GM06990 (cell line): ENCODE data around the gene KNCN.

Source experiments
- DNase-seq: peaks from one replicate; pipeline ENCODE4 v3.0.0-alpha.2; 2011; ENCODE audit not compliant: insufficient read length; ENCODE audit errors: extremely low read depth
- H3K27me3 ChIP-seq: replicated peaks from 2 replicates; pipeline ENCODE4 v1.6.0; 2011; ENCODE audit warnings: low read length; ENCODE audit not compliant: control insufficient read depth, insufficient read depth
- H3K36me3 ChIP-seq: 2 replicates; pipeline ENCODE4 v1.5.1; 2011; ENCODE audit warnings: low read length; ENCODE audit not compliant: control insufficient read depth, insufficient read depth
- H3K4me3 ChIP-seq: replicated peaks from 2 replicates; pipeline ENCODE4 v1.5.1; 2011; ENCODE audit warnings: low read depth, mild to moderate bottlenecking, control low read depth, low read length
- TF ChIP-seq, protein P1 (sequence below): IDR thresholded peaks from 2 replicates; pipeline ENCODE4 v1.5.1; 2011; ENCODE audit warnings: low read length, control low read depth, mild to moderate bottlenecking, inconsistent platforms; ENCODE audit not compliant: insufficient read depth, poor library complexity, severe bottlenecking

KNCN gene

DNA sequence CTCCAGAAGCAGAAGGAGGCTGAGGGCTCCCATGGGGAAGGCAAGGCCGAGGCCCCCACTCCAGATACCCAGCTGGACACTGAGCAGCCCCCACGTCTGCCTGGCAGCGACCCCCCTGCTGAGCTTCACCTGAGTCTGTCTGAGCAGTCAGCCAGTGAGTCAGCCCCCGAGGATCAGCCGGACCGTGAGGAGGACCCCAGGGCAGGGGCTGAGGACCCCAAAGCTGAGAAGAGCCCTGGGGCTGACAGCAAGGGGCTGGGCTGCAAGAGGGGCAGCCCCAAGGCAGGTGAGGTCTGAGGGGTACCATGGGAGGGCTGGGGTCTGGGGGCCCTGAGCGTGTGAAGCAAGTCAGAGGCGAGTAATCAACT is 40.5 kb downstream of the KNCN start:
- TF ChIP-seq, protein P1, sequence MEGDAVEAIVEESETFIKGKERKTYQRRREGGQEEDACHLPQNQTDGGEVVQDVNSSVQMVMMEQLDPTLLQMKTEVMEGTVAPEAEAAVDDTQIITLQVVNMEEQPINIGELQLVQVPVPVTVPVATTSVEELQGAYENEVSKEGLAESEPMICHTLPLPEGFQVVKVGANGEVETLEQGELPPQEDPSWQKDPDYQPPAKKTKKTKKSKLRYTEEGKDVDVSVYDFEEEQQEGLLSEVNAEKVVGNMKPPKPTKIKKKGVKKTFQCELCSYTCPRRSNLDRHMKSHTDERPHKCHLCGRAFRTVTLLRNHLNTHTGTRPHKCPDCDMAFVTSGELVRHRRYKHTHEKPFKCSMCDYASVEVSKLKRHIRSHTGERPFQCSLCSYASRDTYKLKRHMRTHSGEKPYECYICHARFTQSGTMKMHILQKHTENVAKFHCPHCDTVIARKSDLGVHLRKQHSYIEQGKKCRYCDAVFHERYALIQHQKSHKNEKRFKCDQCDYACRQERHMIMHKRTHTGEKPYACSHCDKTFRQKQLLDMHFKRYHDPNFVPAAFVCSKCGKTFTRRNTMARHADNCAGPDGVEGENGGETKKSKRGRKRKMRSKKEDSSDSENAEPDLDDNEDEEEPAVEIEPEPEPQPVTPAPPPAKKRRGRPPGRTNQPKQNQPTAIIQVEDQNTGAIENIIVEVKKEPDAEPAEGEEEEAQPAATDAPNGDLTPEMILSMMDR = no peak
- no peak for DNase-seq
- Histone ChIP-seq H3K4me3 (no peak overlapping the region), H3K36me3 (no peaks in the 10 kb centered on the region), H3K27me3 (no peaks in the 10 kb centered on the region; the same call in 1 of the 2 replicates)

DNA sequence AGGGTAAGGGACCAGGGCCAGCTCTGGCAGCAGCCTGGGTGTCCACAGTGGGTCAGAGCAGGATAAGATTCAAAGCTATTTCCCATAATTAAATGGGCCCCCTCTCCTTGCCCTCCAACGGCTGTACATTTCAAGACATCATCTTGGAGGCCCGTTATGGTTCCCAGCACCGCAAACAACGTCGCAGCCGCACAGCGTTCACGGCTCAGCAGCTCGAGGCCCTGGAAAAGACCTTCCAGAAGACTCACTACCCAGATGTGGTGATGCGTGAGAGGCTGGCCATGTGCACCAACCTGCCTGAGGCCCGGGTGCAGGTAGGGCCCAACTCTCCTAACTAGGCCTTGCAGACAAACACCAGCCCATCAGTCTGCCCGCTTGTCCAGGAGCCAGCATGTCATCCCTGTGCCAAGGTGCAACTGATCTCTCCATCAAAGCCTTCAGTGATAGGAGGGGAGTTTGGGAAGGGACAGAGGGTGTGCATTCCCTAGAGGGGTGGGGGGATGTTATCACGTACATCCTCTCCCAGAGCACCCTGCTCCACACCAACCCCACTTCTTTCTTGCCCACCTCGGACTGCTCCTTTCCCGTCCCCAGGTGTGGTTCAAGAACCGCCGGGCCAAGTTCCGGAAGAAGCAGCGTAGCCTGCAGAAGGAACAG is 41.0 kb downstream of the KNCN start:
- Histone ChIP-seq H3K36me3 (no peaks in the 10 kb centered on the region), H3K27me3 (no peaks in the 10 kb centered on the region; the same call in 1 of the 2 replicates), H3K4me3 (no peak overlapping the region)
- DNase-seq = no peak
- TF ChIP-seq, protein P1 = no peak

DNA sequence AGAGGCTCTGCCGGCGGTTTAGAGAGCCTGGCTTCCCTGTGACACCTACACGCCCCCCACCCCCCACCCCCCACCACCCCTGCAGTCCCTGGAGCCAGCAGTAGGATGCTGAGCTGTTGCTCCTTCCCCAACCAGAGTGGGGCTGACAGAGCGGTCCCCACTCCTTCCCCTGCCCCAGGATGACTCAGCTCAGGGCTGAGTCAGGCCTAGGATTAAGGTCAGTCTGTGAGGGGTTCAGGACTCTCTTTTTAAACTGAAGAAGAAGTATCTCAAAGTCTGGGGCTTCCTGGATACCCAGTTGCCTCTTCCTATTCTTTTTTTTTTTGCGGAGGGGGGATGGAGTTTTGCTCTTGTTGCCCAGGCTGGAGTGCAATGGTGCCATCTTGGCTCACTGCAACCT is 42.7 kb downstream of the KNCN start:
- DNase-seq = no peak
- no peaks in the 10 kb centered on the region for H3K27me3 ChIP-seq
- H3K4me3 ChIP-seq = no peak overlapping the region
- no peaks in the 10 kb centered on the region for H3K36me3 ChIP-seq
- TF ChIP-seq, protein P1 = no peak

DNA sequence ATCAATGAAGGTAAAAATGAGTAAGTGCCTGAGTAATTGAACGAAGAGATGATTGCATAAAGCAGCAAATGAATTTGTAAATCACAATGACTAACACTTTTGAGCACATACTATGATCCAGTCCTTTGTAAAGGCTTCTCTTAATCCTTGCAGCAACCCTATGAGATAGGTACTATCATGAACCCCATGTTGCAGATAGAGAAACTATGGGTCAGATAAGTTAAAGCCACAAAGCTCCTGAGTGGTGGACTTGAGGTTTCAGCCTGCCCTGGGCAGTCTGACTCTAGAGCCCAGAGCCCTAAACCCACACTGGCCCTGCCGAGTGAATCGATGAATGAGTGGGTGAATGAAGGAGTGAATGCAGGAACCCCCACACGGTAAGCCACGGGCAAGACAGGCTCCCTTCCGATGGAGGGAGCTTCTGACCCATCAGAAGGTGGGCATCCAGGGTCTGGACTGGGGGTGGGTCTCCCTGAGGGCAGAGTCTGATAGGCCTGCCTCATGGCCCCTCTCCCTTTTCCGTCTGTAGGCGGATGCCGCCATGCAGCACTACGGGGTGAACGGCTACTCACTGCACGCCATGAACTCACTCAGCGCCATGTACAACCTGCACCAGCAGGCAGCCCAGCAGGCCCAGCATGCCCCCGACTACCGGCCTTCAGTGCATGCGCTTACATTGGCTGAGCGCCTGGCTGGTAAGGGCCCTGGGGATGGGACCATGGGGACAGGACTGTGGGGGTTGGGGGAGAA is 44.8 kb downstream of the KNCN start:
- Histone ChIP-seq H3K4me3 (no peak overlapping the region), H3K36me3 (no peaks in the 10 kb centered on the region)

DNA sequence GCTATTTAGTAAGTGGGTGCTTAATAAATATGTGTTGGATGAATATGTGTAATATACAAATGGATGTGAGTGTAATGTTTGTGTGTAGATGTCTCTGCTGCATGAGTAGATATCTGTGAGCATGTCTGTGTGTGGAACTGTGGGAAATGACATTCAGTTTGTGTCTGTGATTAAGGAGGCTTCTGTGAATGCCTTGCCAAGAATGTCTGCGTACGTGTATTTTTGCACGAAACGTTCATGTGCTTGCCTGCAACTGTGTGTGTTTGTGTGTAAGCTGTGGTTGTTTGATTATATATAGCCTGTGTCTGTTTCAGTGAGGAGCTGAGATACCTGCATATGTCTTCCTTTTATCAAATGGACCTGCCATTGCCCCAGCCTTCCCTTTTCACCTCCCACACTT is 48.0 kb downstream of the KNCN start:
- Histone ChIP-seq H3K27me3 (no peaks in the 10 kb centered on the region), H3K4me3 (no peak overlapping the region), H3K36me3 (no peaks in the 10 kb centered on the region)
- no peak for DNase-seq
- TF ChIP-seq, protein P1 = no peak

More for the DNA sequence above, 44.8 kb downstream of the KNCN start:
- TF ChIP-seq, protein P1 = no peak
- H3K27me3 ChIP-seq = no peaks in the 10 kb centered on the region
- no peak for DNase-seq
